ENCODE results near the gene DPH3. TPM values are rescaled to one million over a fixed set of nuclear protein-coding genes. Genes with fewer than 3 reads are reported as not detected.

Gene DPH3
- total RNA-seq, 1 donor from 2014 or later, result 25.9 TPM

DNA sequence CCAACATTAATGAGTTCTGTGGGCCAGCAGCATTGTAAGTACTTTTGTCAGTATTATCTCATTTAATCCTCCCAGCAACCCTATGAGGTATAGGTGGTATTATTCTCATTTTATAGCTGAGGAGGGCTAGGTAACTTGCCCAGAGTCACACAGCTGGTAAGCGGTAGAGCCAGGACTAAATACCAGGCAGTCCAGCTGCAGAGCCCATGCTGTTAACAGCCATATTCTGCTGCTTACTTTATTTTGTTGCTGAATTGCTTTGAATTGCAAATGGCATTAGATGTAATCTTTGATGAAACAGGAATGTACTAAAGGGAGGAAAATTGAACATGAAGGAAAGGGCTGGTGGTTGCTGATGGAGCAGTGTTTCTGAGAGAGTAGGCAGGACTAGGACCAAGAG is 19.9 kb upstream of the DPH3 start:
- Histone ChIP-seq H3K9me3 (replicated peaks) (no peaks in the 10 kb centered on the region), H3K36me3 (no peaks in the 10 kb centered on the region), H3K27ac (replicated peaks) (peak overlapping the region; percentile 81), H3K4me1 (peaks cover 60% of the 10 kb centered on the region), H3K4me3 (no peak overlapping the region), H3K27me3 (ENCODE audit: low read depth) (no peaks in the 10 kb centered on the region)
- no peak for DNase-seq
- TF ChIP-seq, protein P1, sequence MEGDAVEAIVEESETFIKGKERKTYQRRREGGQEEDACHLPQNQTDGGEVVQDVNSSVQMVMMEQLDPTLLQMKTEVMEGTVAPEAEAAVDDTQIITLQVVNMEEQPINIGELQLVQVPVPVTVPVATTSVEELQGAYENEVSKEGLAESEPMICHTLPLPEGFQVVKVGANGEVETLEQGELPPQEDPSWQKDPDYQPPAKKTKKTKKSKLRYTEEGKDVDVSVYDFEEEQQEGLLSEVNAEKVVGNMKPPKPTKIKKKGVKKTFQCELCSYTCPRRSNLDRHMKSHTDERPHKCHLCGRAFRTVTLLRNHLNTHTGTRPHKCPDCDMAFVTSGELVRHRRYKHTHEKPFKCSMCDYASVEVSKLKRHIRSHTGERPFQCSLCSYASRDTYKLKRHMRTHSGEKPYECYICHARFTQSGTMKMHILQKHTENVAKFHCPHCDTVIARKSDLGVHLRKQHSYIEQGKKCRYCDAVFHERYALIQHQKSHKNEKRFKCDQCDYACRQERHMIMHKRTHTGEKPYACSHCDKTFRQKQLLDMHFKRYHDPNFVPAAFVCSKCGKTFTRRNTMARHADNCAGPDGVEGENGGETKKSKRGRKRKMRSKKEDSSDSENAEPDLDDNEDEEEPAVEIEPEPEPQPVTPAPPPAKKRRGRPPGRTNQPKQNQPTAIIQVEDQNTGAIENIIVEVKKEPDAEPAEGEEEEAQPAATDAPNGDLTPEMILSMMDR (IDR thresholded peaks at IDR 0.05; ENCODE audit: borderline replicate concordance), result no peak
- intact Hi-C loops (cut with micrococcal nuclease), result no loop called here

DNA sequence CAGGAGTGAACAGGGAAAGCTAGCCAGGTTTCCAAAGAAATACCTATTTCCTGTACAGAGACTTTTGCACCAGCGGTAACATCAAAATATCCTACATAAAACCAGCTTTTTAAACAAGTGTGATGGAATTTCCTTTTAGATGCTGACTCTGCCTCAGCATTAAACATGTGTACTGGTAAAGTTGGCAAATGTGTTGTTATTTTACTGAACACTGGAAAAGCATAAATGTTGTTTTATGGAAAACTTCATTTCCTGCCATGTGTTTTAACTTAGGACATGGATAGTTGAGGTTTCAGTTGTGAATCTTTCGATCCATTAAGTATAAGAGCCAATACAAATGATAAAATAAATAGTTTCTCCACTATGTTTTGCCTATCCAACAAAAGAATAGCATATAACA is 15.9 kb upstream of the DPH3 start:
- H3K27me3 ChIP-seq (ENCODE audit: low read depth), result no peaks in the 10 kb centered on the region
- peaks cover 49% of the 10 kb centered on the region for H3K4me1 ChIP-seq
- intact Hi-C loops (cut with micrococcal nuclease), result no loop called here
- no peaks in the 10 kb centered on the region for H3K9me3 ChIP-seq (replicated peaks)
- no peak overlapping the region for H3K4me3 ChIP-seq
- no peak overlapping the region for H3K27ac ChIP-seq (replicated peaks)
- TF ChIP-seq, protein P1 (IDR thresholded peaks at IDR 0.05; ENCODE audit: borderline replicate concordance), result no peak
- peaks cover 6% of the 10 kb centered on the region for H3K36me3 ChIP-seq
- DNase-seq, result no peak

DNA sequence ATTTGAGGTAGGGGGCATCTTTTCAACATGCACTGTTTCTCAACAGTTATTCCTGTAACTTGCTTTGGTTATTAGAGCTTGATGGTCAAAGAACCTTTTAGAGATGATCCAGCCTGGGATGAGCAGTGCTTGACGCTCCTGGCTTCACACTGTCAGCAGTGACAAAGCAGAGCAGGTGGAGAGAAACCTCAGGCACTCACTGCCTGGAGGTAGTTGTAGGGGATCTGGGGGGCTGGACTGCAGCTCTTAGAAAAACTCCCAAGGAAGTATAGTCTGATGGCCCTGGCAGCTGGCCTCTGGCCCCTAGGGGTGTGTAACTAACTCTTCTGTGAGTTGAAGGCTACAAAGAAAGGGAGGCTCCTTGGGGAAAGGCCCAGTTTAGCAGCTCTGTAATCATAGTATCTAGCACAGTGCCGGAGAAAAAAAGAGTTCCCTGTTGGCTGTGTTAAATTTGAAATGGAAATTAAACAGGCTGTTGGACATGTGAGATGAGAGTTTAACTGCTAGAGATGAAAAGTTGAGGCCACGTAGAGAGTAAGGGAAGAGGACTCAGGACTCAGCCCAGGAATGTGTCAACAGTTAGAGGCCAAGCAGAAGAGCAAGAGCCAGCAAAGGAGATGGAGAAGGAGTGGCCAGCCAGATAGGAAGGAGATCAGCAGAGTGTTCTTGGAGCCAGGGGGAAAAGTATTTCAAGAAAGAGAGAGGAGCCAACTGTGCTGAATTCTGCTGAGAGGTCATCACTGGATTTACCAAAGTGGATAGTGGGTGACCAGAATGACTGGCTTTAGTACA is 14.5 kb upstream of the DPH3 start:
- peaks cover 19% of the 10 kb centered on the region for H3K36me3 ChIP-seq
- intact Hi-C loops (cut with micrococcal nuclease), result no loop called here
- H3K27ac ChIP-seq (replicated peaks), result no peak overlapping the region
- no peaks in the 10 kb centered on the region for H3K9me3 ChIP-seq (replicated peaks)
- DNase-seq, result no peak
- peaks cover 37% of the 10 kb centered on the region for H3K4me1 ChIP-seq
- H3K27me3 ChIP-seq (ENCODE audit: low read depth), result no peaks in the 10 kb centered on the region
- TF ChIP-seq, protein P1 (IDR thresholded peaks at IDR 0.05; ENCODE audit: borderline replicate concordance), result no peak
- H3K4me3 ChIP-seq, result no peak overlapping the region

DNA sequence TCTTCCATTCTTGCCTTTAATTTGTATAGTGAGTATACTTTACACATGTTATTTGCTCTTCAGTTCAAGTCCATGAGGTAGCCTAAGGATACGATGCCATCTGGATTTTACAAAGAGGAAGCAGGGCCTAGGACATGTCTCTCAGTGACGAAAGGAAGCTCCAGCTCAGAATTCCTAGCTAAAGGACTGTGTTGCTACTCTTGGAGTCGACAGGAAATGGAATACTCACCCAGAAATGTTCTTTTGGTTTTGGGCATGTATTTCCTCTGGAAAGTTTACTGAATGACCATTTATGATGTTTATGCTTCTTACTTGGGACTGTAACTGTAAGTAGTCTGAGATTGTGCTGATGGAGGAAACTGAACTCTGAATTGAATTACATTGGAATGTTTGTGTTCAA is 12.7 kb upstream of the DPH3 start:
- no peaks in the 10 kb centered on the region for H3K27me3 ChIP-seq (ENCODE audit: low read depth)
- TF ChIP-seq, protein P1 (IDR thresholded peaks at IDR 0.05; ENCODE audit: borderline replicate concordance), result no peak
- peaks cover 35% of the 10 kb centered on the region for H3K36me3 ChIP-seq
- intact Hi-C loops (cut with micrococcal nuclease), result no loop called here
- no peak overlapping the region for H3K4me3 ChIP-seq
- no peak for DNase-seq
- H3K4me1 ChIP-seq, result peaks cover 37% of the 10 kb centered on the region
- no peaks in the 10 kb centered on the region for H3K9me3 ChIP-seq (replicated peaks)
- peak overlapping the region; percentile 48 for H3K27ac ChIP-seq (replicated peaks)

DNA sequence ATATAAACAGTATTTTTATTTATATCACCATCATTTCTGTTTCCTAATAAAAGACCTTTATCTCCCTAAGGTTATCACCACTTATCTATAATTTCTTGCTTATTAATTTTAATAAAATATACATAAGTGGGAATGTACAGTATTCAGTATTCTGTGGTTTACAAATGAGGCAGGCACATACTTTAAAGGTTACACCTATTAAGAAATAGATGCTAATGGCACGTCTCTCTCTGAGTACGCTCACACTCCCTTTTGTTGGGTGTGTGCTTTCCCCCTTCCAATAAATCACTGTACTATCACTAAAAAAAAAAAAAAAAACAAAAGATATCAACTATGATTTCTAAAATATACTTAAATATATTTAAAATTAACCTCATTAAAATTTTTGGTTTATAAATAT is 9.1 kb upstream of the DPH3 start:
- intact Hi-C loops (cut with micrococcal nuclease), result no loop called here
- Histone ChIP-seq H3K27me3 (ENCODE audit: low read depth) (no peaks in the 10 kb centered on the region), H3K36me3 (peaks cover 61% of the 10 kb centered on the region), H3K27ac (replicated peaks) (no peak overlapping the region), H3K9me3 (replicated peaks) (no peaks in the 10 kb centered on the region), H3K4me3 (no peak overlapping the region), H3K4me1 (peaks cover 29% of the 10 kb centered on the region)
- TF ChIP-seq, protein P1 (IDR thresholded peaks at IDR 0.05; ENCODE audit: borderline replicate concordance), result no peak
- no peak for DNase-seq
